ENCODE results near the gene GIPR. TPM values are rescaled to one million over a fixed set of nuclear protein-coding genes. Genes with fewer than 3 reads are reported as not detected.

Gene GIPR
- total and polyA plus RNA-seq, 2 experiments from 2014 or later = 0.42 to 1.2 TPM

DNA sequence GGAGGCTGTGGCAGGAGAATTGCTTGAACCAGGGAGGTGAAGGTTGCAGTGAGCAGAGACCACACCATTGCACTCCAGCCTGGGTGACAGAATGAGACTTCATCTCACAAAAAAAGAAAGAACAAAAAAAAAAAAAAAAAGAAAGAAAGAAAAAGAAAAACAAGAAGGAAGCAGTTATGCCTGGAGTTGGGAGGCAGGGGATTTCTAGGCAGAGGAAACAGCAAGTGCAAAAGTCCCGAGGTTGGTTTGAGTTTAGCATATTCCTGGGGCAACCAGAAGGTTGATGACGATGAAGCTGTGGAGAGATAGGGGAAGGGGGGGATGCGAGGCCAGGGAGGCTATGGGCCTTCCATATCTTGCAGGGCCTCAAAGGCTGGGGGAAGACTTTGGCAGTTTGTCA, 17.3 kb upstream of the GIPR start:
- Histone ChIP-seq H3K4me3 (no peak overlapping the region), H3K4me1 (ENCODE audit: insufficient read depth) (peaks cover 4% of the 10 kb centered on the region; the same call in 1 of the 2 replicates), H3K27ac (ENCODE audit: low read depth) (no peak overlapping the region), H3K79me2 (replicated peaks; ENCODE audit: insufficient read depth) (no peaks in the 10 kb centered on the region), H3K9me2 (ENCODE audit: insufficient read depth) (no peaks in the 10 kb centered on the region), H3K27me3 (ENCODE audit: insufficient read depth) (no peaks in the 10 kb centered on the region), H3K4me2 (no peak overlapping the region), H2AFZ (no peak overlapping the region), H4K20me1 (replicated peaks; ENCODE audit: insufficient read depth) (no peaks in the 10 kb centered on the region), H3K36me3 (ENCODE audit: insufficient read depth) (no peaks in the 10 kb centered on the region), H3F3A (replicated peaks; ENCODE audit: low read depth) (no peaks in the 10 kb centered on the region)
- no peak overlapping the region for H3K27ac Mint-ChIP-seq
- peaks cover 21% of the 10 kb centered on the region; the same call in 2 of the 3 replicates for H3K9me3 Mint-ChIP-seq
- peaks cover 3% of the 10 kb centered on the region; the same call in 1 of the 3 replicates for H3K36me3 Mint-ChIP-seq (ENCODE audit: low read depth)
- peaks cover 15% of the 10 kb centered on the region for H3K27me3 Mint-ChIP-seq (ENCODE audit: insufficient read depth, low read depth, poor library complexity)
- no peak overlapping the region for H3K4me3 Mint-ChIP-seq
- ATAC-seq = no peak
- no peak for DNase-seq (ENCODE audit: low spot score)
- TF ChIP-seq, protein P1, sequence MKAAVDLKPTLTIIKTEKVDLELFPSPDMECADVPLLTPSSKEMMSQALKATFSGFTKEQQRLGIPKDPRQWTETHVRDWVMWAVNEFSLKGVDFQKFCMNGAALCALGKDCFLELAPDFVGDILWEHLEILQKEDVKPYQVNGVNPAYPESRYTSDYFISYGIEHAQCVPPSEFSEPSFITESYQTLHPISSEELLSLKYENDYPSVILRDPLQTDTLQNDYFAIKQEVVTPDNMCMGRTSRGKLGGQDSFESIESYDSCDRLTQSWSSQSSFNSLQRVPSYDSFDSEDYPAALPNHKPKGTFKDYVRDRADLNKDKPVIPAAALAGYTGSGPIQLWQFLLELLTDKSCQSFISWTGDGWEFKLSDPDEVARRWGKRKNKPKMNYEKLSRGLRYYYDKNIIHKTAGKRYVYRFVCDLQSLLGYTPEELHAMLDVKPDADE (IDR thresholded peaks at IDR 0.05) = no peak
- TF ChIP-seq, protein P2, sequence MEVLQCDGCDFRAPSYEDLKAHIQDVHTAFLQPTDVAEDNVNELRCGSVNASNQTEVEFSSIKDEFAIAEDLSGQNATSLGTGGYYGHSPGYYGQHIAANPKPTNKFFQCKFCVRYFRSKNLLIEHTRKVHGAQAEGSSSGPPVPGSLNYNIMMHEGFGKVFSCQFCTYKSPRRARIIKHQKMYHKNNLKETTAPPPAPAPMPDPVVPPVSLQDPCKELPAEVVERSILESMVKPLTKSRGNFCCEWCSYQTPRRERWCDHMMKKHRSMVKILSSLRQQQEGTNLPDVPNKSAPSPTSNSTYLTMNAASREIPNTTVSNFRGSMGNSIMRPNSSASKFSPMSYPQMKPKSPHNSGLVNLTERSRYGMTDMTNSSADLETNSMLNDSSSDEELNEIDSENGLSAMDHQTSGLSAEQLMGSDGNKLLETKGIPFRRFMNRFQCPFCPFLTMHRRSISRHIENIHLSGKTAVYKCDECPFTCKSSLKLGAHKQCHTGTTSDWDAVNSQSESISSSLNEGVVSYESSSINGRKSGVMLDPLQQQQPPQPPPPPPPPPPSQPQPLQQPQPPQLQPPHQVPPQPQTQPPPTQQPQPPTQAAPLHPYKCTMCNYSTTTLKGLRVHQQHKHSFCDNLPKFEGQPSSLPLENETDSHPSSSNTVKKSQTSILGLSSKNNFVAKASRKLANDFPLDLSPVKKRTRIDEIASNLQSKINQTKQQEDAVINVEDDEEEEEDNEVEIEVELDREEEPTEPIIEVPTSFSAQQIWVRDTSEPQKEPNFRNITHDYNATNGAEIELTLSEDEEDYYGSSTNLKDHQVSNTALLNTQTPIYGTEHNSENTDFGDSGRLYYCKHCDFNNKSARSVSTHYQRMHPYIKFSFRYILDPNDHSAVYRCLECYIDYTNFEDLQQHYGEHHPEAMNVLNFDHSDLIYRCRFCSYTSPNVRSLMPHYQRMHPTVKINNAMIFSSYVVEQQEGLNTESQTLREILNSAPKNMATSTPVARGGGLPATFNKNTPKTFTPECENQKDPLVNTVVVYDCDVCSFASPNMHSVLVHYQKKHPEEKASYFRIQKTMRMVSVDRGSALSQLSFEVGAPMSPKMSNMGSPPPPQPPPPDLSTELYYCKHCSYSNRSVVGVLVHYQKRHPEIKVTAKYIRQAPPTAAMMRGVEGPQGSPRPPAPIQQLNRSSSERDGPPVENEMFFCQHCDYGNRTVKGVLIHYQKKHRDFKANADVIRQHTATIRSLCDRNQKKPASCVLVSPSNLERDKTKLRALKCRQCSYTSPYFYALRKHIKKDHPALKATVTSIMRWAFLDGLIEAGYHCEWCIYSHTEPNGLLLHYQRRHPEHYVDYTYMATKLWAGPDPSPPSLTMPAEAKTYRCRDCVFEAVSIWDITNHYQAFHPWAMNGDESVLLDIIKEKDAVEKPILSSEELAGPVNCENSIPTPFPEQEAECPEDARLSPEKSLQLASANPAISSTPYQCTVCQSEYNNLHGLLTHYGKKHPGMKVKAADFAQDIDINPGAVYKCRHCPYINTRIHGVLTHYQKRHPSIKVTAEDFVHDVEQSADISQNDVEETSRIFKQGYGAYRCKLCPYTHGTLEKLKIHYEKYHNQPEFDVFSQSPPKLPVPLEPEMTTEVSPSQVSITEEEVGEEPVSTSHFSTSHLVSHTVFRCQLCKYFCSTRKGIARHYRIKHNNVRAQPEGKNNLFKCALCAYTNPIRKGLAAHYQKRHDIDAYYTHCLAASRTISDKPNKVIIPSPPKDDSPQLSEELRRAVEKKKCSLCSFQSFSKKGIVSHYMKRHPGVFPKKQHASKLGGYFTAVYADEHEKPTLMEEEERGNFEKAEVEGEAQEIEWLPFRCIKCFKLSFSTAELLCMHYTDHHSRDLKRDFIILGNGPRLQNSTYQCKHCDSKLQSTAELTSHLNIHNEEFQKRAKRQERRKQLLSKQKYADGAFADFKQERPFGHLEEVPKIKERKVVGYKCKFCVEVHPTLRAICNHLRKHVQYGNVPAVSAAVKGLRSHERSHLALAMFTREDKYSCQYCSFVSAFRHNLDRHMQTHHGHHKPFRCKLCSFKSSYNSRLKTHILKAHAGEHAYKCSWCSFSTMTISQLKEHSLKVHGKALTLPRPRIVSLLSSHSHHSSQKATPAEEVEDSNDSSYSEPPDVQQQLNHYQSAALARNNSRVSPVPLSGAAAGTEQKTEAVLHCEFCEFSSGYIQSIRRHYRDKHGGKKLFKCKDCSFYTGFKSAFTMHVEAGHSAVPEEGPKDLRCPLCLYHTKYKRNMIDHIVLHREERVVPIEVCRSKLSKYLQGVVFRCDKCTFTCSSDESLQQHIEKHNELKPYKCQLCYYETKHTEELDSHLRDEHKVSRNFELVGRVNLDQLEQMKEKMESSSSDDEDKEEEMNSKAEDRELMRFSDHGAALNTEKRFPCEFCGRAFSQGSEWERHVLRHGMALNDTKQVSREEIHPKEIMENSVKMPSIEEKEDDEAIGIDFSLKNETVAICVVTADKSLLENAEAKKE (CRISPR knock-in tag; IDR thresholded peaks at IDR 0.05) = no peak
- TF ChIP-seq EZH2 (IDR thresholded peaks at IDR 0.05; ENCODE audit: low read depth, unreplicated experiment) = no peak
- no peak for TF ChIP-seq STAT1 (IDR thresholded peaks at IDR 0.05; ENCODE audit: unreplicated experiment)
- no peak for TF ChIP-seq POLR2AphosphoS5 (IDR thresholded peaks at IDR 0.05; ENCODE audit: low read depth)
- TF ChIP-seq ZNF114 (CRISPR knock-in tag; IDR thresholded peaks at IDR 0.05) = no peak
- TF ChIP-seq, protein P3, sequence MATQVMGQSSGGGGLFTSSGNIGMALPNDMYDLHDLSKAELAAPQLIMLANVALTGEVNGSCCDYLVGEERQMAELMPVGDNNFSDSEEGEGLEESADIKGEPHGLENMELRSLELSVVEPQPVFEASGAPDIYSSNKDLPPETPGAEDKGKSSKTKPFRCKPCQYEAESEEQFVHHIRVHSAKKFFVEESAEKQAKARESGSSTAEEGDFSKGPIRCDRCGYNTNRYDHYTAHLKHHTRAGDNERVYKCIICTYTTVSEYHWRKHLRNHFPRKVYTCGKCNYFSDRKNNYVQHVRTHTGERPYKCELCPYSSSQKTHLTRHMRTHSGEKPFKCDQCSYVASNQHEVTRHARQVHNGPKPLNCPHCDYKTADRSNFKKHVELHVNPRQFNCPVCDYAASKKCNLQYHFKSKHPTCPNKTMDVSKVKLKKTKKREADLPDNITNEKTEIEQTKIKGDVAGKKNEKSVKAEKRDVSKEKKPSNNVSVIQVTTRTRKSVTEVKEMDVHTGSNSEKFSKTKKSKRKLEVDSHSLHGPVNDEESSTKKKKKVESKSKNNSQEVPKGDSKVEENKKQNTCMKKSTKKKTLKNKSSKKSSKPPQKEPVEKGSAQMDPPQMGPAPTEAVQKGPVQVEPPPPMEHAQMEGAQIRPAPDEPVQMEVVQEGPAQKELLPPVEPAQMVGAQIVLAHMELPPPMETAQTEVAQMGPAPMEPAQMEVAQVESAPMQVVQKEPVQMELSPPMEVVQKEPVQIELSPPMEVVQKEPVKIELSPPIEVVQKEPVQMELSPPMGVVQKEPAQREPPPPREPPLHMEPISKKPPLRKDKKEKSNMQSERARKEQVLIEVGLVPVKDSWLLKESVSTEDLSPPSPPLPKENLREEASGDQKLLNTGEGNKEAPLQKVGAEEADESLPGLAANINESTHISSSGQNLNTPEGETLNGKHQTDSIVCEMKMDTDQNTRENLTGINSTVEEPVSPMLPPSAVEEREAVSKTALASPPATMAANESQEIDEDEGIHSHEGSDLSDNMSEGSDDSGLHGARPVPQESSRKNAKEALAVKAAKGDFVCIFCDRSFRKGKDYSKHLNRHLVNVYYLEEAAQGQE (IDR thresholded peaks at IDR 0.05; ENCODE audit: unreplicated experiment) = no peak
- no peak for TF ChIP-seq JUNB (IDR thresholded peaks at IDR 0.05; ENCODE audit: unreplicated experiment)
- TF ChIP-seq CREB1 (CRISPR knock-in tag; IDR thresholded peaks at IDR 0.05; ENCODE audit: low read depth) = no peak
- TF ChIP-seq ZNF331 (CRISPR knock-in tag; IDR thresholded peaks at IDR 0.05; ENCODE audit: low read depth) = no peak
- TF ChIP-seq EZH2phosphoT487 (IDR thresholded peaks at IDR 0.05; ENCODE audit: unreplicated experiment) = no peak
- TF ChIP-seq NANOG (IDR thresholded peaks at IDR 0.05; ENCODE audit: borderline replicate concordance) = no peak
- TF ChIP-seq, protein P4, sequence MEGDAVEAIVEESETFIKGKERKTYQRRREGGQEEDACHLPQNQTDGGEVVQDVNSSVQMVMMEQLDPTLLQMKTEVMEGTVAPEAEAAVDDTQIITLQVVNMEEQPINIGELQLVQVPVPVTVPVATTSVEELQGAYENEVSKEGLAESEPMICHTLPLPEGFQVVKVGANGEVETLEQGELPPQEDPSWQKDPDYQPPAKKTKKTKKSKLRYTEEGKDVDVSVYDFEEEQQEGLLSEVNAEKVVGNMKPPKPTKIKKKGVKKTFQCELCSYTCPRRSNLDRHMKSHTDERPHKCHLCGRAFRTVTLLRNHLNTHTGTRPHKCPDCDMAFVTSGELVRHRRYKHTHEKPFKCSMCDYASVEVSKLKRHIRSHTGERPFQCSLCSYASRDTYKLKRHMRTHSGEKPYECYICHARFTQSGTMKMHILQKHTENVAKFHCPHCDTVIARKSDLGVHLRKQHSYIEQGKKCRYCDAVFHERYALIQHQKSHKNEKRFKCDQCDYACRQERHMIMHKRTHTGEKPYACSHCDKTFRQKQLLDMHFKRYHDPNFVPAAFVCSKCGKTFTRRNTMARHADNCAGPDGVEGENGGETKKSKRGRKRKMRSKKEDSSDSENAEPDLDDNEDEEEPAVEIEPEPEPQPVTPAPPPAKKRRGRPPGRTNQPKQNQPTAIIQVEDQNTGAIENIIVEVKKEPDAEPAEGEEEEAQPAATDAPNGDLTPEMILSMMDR (conservative IDR thresholded peaks at IDR 0.05; ENCODE audit: low read depth in 2 of 2) = no peak
- peaks cover 12% of the 10 kb centered on the region; the same call in 2 of the 3 replicates for H3K4me1 Mint-ChIP-seq

All from GM23338 (cell line).